HG03108 (cell line): ENCODE data around the gene ACAD11.

Experiments used
- ATAC-seq: cut with Tn5 transposase; IDR thresholded peaks from one replicate; pipeline ENCODE4 v1.9.1; 2021; ENCODE audit warnings: moderate library complexity; ENCODE audit not compliant: unreplicated experiment

ACAD11 gene, protein sequence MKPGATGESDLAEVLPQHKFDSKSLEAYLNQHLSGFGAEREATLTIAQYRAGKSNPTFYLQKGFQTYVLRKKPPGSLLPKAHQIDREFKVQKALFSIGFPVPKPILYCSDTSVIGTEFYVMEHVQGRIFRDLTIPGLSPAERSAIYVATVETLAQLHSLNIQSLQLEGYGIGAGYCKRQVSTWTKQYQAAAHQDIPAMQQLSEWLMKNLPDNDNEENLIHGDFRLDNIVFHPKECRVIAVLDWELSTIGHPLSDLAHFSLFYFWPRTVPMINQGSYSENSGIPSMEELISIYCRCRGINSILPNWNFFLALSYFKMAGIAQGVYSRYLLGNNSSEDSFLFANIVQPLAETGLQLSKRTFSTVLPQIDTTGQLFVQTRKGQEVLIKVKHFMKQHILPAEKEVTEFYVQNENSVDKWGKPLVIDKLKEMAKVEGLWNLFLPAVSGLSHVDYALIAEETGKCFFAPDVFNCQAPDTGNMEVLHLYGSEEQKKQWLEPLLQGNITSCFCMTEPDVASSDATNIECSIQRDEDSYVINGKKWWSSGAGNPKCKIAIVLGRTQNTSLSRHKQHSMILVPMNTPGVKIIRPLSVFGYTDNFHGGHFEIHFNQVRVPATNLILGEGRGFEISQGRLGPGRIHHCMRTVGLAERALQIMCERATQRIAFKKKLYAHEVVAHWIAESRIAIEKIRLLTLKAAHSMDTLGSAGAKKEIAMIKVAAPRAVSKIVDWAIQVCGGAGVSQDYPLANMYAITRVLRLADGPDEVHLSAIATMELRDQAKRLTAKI

DNA sequence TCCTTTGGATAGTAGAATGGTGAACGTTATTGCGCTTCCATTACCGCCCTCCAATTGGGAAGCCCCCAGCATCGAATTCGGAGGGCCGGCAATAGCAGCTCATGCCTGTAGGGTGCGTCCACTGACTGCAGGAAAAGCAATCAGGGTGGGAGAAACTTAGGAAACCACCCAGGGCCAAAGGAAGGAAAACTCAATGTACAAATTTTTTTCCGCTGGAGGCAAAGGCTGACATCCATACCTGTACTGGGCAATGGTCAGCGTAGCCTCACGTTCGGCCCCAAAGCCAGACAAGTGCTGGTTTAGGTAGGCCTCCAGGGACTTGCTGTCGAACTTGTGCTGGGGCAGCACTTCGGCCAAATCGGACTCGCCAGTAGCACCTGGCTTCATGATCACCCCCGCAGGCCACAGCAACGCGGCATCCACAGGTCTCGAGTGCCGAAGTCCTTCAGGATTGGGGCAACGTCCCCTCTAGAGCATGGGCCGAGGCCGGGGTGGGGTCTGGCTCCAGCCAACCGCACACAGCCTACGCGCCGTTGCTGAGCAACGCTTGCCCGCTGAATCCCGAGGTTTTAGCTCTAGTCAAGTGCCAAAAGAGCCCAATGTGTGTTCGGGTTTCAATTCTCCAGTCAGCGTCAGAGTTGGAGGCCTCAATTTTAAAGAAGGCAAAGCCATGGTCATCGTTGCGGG lies at the start of gene ACAD11:
Gene ACAD11 (minus strand): TSS at position 445 of the 687 bp plus-strand sequence. CDS start 58 bp downstream, at position 387.
- peak; percentile 53 for ATAC-seq

DNA sequence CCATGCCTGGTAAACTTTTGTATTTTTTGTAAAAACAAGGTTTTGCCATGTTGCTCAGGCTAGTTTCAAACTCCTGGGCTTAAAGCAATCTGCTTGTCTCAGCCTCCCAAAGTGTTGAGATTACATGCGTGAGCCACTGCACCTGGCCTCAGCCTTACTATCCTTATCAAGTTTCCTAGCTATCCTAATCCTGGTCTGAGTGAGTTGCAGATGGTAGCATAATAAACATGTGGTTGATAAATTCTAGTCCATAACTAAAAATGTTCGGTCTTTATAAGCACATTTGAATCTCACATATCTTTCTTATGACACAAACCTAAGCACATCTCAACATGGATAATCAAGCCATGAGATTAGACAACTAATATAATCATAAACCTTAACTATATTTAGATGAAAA lies 44.1 kb upstream of the ACAD11 start:
- ATAC-seq: no peak

DNA sequence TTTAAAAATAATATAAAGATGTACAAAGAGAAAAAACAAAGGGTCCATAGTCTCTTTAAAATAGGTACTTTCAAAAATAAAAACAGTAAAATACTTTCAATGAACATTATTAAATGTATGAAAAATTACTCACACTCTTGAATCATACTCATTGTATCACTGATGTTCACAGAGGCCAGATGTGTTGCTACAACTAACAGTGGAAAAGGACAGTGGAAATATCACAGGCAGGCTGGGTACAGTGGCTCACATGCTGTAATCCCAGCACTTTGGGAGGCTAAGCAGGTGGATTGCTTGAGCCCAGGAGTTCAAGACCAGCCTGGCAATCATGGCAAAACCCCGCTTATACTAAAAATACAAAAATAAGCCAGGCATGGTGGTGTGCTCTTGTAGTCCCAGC lies 35.8 kb upstream of the ACAD11 start:
- ATAC-seq: no peak

DNA sequence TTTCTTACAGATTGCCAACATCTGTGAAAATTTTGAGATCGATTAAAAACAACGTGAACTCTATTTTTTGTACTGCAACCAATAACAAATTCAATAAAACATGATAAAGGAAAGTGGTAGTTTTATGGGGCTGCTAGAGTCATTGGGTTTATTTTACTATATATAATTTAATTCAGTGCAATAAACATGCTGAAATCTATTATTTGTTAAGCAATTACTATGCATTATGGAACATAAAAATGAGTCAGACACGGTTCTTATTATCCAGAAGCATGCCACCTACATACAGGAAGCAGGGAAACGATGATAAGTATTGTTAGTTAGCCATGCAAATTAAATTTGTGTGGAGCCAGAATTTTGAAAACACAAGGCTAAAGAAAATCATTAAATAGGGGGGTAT lies 35.4 kb upstream of the ACAD11 start:
- no peak for ATAC-seq

DNA sequence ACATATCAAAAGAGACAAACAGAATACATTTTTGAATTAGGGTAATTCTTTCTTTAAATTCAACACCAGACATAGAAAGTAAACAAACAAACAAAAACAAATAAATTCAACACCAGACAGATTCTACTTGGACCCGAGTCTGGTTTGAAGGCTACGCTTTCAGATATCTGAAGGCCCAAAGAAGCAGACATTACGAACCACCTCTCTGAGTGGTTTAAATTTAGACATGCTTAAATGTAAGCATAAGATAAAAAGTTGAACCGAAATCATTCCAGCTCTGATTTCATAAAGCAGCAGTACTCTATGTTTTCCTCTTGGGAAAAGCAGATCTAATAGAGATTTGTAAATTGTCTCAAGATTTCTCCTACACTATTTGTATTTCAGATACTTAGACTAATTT lies 30.4 kb upstream of the ACAD11 start:
- ATAC-seq: no peak

DNA sequence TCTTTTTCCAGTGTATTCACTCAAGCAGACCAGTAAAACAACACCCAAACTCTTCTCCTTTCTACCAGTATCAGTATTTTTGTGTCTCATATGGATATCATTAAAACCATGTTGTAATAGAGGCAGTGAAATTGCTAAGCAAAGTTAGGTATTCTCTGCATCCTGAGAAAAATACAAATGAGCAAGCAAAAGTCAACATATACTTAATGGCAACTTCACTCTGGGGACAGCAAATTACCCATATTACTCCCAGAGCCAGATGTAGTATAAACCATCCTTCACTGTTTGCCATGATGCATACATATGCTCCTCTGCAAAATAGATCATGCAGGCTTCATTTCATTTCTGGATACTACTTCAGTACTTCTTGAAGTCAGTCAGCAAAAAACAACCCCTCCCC lies 22.6 kb upstream of the ACAD11 start:
- ATAC-seq: no peak

DNA sequence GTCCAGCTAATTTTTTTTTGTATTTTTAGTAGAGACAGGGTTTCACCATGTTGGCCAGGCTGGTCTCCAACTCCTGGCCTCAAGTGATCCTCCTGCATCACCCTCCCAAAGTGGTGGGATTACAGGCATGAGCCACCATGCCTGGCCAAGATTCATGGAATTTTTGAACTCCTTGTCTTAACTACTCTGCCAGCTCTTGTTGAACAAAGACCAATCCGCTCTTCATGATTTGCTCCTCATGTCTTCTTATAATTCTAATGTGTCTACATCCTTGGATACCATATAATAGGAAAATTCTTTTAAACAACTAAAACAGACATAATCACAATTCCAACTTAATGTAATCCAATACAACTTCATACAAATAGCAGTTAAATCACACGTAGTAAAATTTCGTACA lies 21.8 kb upstream of the ACAD11 start:
- ATAC-seq: no peak

DNA sequence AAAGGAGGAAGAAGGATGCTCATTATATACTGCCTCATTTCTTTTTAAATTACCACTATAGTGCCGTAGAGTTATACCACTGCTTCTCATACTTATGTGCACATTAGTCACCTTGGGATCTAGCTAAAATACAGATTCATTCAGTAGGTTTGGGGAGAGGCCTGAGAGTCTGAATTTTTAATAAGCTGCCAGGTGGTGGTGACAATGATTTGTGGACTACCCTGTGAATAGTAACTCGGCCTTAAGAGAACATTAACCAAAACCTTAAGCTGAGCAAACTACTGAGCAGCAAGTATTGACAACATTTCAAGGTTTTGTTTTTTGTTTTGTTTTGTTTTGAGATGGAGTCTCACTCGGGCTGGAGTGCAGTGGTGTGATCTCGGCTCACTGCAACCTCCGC lies 20.3 kb upstream of the ACAD11 start:
- ATAC-seq: no peak

DNA sequence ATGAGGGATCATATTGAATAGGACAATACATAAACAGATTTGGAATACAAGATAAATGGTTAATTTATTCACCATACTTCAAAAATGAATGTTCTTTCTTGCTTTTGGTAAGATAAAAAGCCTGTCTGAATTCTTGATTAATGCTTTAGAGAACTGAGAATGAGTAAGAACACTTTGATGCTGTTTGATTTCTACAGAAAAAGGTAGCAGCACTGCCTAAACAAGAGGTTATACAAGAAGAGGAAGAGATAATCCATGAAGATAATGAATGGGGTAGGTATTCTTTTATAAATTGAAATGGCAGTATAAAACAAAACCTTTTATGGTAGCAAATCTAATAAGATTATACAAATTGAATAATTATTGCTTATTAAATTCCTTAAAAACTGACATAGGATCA lies 15.8 kb upstream of the ACAD11 start:
- ATAC-seq: no peak

DNA sequence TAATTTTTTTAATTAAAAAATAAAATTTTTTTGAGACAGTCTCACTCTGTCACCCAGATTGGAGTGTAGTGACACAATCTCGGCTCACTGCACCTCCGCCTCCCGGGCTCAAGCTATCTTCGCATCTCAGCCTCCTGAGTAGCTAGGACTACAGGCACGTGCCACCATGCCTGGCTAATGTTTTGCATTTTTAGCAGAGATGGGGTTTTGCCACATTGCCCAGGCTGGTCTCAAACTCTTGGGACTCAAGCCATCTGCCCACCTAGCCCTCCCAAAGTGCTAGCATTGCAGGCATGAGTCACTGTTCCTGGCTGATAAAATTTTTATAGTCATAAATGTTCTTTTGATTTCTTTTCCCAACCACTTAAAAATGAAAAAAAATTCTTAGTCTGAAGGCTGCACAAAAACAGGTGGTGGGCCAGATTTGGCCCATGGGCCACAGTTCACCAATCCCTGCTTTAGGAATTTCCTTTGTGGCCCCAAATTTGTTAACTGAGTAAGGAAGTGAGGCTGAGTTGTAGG lies 9.7 kb upstream of the ACAD11 start:
- no peak for ATAC-seq

DNA sequence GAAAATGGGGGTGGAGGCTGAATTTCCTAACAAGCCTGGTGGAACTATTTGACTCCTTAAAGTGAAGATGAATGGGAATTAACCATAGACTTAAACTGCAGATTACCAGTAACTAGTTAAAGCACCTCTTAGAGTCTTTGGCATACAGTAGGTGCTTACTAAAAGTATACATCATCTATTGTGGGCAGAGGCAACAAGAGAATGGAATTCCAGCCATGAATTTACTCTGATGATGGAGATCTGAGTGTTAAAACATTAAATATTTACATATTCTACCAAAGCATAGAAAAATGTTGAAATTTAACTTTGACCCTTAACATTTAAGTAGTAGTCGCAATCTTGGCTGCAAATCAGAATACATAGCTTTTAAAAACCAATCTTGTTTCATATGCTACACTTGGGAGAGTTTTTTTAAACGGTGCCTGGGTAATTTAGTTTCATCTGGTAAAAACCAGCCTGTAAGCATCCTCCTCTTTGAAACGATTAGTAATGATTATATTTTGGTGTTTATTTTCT lies 5.7 kb upstream of the ACAD11 start:
- ATAC-seq: no peak

DNA sequence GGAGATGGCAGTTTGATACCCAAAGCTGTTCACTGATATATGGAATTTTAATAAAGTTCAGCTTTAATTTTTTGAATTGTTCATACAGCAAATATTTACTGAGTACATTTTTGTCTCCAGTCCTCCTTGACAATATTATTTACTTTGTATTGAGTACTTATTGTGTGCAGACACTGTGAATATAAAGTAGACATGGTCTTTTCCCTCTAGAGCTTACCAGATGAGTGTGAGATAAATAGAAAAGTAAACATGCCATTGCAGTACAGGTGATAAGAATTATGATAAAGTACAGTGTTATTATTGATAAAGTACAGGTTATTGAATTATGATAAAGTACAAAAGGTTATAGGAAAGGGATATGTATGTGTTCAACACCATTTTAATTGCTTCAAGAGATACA lies 2.6 kb upstream of the ACAD11 start:
- ATAC-seq: no peak

DNA sequence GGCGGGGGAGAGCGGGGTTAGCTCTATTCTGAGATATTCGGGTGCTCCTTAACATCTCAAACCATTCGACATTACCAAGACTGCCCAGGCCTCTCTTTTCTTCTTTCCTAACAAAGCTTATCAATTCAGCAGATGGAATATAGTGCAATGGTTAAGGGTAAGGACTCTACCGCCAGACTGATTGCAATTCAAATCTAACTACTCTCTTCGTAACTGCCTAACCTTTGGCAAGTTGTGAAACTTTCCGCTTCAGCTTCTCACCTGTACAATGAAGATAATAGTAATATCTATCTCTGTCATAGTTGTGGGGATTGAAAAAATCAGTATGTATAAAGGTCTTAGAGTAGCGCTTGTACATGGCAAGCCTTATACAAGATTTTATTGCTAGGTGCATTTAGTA lies 1.5 kb upstream of the ACAD11 start:
- no peak for ATAC-seq

DNA sequence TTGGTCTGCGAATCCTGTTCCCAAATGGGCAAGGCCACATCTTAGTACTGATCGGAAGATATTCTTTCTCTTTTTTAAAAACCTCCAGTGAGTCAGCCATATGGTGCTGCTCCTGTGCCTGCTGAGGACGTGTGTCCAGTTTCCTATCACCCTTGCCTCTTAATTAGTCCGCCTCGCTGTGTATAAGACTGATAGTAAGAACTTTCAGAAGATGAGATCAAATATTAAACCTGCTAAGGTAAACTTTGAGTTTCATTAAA lies 1.1 kb upstream of the ACAD11 start:
- ATAC-seq: no peak

DNA sequence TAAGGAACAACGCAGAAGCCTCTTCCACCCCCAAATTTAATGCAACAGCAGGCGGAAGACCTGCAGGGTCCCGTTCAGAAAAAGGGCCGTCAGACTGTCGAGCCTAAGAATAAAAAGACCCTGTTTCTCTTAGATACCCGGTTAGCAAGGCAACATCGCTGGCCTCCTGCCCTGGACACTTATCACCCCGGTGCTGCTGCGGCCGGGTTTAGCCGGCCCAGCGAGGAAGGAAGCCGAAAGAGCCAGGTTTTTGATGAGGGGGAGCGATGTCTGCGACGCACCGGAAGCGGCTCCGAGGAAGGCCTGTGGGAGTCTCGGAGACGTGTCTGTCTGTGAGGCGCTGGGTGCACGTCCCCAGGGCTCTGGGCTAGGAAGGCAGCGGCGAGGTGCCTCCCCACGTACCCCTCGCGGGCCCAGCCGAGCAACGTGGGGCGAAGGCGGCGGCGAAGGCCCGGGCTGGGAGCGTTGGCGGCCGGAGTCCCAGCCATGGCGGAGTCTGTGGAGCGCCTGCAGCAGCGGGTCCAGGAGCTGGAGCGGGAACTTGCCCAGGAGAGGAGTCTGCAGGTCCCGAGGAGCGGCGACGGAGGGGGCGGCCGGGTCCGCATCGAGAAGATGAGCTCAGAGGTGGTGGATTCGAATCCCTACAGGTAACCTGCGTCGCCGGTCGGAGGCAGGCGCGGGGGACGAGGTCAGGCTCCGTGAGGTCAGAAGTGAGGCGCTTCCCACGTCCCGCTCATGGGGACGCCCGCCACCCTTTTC lies 622 bp upstream of the ACAD11 start, which contains the start of gene UBA5:
Gene UBA5 (plus strand): TSS at position 278 of the 759 bp plus-strand sequence. CDS start 209 bp downstream, at position 487.
- ATAC-seq: peak; percentile 59

DNA sequence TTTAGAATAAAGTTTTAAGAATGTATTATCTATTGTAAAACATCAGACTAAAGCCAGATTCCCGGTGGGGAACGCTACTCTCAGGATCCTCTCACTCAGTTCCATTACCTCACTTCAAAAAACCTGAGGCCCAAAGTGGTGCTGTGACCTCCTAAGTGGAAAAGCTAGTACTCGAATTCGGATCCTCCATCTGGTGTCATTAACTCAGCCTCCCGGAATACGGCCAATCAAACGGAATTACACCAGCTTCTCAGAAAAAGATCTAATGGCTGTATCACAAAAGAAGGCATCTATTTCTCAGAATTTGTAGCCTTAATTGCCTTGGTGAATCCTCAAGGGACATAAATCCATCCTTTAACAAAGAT lies 627 bp downstream of the ACAD11 start:
- no peak for ATAC-seq

DNA sequence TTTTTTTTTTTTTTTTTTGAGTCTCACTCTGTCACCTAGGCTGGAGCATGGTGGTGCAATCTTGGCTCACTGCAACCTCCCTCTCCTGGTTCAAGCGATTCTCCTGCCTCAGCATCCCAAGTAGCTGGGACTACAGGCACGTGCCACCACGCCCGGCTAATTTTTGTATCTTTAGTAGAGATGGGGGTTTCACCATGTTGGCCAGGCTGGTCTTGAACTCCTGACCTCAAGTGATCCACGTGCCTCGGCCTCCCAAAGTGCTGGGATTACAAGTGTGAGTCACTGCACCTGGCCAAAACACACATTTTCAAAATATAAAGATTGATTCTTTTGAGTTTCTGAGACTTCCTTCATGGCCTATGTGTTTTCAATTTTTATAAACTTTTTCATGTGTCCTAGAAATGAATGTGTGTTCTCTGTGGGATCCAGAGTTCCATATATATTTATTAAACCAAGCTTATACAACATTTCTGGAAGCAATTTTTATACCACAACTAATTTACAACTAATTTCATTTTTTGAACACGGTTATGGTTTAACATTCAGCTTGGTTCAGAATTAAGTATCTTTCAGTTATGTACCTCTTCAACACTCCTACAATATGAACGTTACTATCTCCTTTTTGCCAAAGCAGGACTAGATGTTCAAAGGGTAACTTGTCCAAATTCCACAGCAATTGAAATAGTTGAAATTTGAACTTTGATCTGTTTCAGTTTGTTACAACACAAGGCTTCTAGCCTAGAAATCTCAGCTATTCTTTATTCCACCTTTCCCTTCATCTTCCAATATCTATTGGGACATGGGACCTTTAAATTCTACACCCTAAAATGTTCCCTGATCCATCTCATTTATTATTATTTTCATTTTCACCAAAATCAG lies 1.5 kb downstream of the ACAD11 start:
- ATAC-seq: no peak

DNA sequence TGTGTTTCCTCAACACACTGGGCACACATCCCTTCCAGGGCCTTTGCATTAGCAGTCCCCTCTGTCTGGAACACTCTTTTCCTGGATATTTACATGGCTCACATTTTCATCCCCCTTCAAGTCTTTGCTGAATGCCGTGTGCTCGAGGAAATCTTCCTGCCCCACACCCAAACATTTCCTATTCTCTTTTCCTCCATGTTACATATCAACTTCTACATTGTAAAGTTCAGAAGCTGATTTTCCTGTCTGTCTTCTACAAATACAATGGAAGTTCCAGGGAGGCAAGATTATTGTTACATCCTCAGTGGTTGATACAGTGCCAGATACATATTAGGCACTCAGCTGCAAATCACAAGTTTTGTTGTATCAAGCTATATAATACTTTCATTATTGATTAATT lies 4.1 kb downstream of the ACAD11 start:
- no peak for ATAC-seq

DNA sequence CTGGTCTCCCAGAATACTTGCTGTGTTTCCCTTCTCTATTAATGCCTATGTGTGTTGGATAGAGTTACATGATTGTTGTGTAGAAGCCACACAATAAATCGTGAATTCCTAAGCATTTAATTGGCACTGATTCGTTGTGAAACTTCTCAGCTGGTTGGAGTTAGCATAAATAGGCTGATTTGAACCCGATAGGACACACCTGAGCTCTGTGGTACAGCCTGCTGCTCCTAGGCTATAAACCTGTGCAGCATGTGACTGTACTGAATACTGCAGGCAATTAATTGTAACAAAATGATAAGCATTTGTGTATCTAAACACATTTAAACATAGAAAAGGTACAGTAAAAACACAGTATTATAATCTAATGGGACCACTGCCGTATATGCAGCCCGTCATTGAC lies 4.9 kb downstream of the ACAD11 start:
- ATAC-seq: no peak

DNA sequence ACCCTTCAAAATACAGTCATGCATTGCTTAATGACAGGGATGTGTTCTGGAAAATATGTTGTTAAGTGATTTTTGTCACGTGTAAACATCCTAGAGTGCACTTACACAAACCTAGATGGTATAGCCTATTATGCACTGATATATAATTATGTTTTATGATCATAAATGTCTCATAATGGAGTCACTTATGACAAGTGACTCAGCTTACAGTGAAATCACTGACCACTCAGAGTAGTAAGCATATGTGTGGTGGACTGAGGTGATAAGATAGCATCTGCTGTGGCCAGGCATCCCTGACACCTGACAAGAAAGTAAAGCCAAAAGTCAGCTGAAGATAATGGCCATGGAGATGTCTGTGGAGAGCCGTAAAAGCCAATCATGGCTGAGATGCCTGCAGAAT lies 5.4 kb downstream of the ACAD11 start:
- no peak for ATAC-seq
